DND-41 (cell line): ENCODE measurements around the gene GRIP2.

ENCODE experiments used
- ATAC-seq: fragments of 200-7000 bp; cut with Tn5 transposase; 3 replicates; pipeline ENCODE4 v1.9.1; 2021; ENCODE audit warnings: low read depth; ENCODE audit not compliant: insufficient read depth
- DNase-seq: peaks from one replicate; pipeline ENCODE4 v3.0.0-alpha.2; 2020
- H2AFZ ChIP-seq: 2 replicates; pipeline ENCODE4 v1.6.0; 2012; ENCODE audit warnings: low read depth, low read length
- H3K27ac ChIP-seq: 2 replicates; pipeline ENCODE4 v1.5.1; 2012; ENCODE audit warnings: low read length, inconsistent platforms
- H3K27me3 ChIP-seq: fragments of 200-600 bp; sonication (generic); 2 replicates; pipeline ENCODE4 v1.6.0; 2012; ENCODE audit warnings: low read length, mild to moderate bottlenecking, inconsistent platforms; ENCODE audit not compliant: insufficient read depth, poor library complexity
- H3K36me3 ChIP-seq: 2 replicates; pipeline ENCODE4 v1.5.1; 2012; ENCODE audit warnings: low read length, inconsistent platforms; ENCODE audit not compliant: insufficient read depth
- H3K4me1 ChIP-seq: 2 replicates; pipeline ENCODE4 v1.5.1; 2012; ENCODE audit warnings: mild to moderate bottlenecking, low read length; ENCODE audit not compliant: insufficient read depth
- H3K4me2 ChIP-seq: 2 replicates; pipeline ENCODE4 v1.6.0; 2012; ENCODE audit warnings: mild to moderate bottlenecking, moderate library complexity, low read length, inconsistent platforms; ENCODE audit not compliant: insufficient read depth
- H3K4me3 ChIP-seq, 2 experiments: fragments of 200-600 bp in 1 of 2; shearing (Covaris generic) in 1 of 2; 2 replicates each; pipeline ENCODE4 v1.5.1; 2012 to 2016; ENCODE audit warnings: inconsistent platforms in 2 of 2, low read length in 2 of 2, mild to moderate bottlenecking in 2 of 2, low read depth in 1 of 2, moderate library complexity in 1 of 2
- H3K79me2 ChIP-seq: 2 replicates; pipeline ENCODE4 v1.6.0; 2012; ENCODE audit warnings: low read length, inconsistent platforms; ENCODE audit not compliant: insufficient read depth
- H3K9ac ChIP-seq: 2 replicates; pipeline ENCODE4 v1.6.0; 2012; ENCODE audit warnings: low read depth, mild to moderate bottlenecking, inconsistent platforms, low read length, moderate library complexity
- H3K9me3 ChIP-seq: 2 replicates; pipeline ENCODE4 v1.5.1; 2012; ENCODE audit warnings: low read length, moderate library complexity, mild to moderate bottlenecking, inconsistent platforms; ENCODE audit not compliant: insufficient read depth, severe bottlenecking
- H4K20me1 ChIP-seq: 2 replicates; pipeline ENCODE4 v1.6.0; 2012; ENCODE audit warnings: low read length; ENCODE audit not compliant: insufficient read depth
- EZH2 ChIP-seq: IDR thresholded peaks from 3 replicates; pipeline ENCODE4 v1.6.1; 2012; ENCODE audit warnings: borderline replicate concordance, low read depth, mild to moderate bottlenecking, moderate library complexity, low read length, inconsistent platforms; ENCODE audit not compliant: severe bottlenecking
- TF ChIP-seq, protein P1 (sequence below): IDR thresholded peaks from 2 replicates; pipeline ENCODE4 v1.5.1; 2012; ENCODE audit warnings: borderline replicate concordance, low read length, moderate library complexity, mild to moderate bottlenecking; ENCODE audit not compliant: poor library complexity, severe bottlenecking; ENCODE audit errors: extremely low read depth

GRIP2 gene

DNA sequence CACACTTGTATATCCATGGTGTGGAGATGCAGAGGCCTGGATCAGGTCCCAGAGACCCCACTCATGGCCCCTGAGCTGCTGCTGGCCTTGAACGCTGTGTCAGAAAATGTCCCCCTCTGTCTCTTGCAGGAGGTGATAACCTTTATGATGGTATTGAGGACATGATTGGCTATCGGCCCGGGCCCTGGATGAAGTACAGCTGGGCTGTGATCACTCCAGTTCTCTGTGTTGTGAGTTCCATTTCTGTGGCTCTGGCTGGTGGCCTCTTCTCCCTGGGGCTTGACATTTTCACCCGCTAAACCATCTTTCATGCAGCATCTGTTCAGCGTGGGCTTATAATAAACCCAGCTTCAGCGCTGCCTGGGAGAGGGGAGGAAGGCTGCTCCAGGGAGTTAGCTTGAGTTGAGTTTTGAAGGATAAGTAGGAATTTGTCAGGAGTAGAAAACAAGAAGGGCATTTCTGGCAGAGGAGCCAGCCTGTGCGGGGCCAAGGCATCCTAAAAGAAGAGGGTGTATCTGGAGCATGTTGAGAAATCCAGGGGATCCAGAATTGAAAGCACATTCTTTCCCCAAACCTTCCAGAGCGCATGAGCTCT is 61.1 kb downstream of the GRIP2 start:
- H3K9me3 ChIP-seq, result no peaks in the 10 kb centered on the region
- TF ChIP-seq, protein P1, sequence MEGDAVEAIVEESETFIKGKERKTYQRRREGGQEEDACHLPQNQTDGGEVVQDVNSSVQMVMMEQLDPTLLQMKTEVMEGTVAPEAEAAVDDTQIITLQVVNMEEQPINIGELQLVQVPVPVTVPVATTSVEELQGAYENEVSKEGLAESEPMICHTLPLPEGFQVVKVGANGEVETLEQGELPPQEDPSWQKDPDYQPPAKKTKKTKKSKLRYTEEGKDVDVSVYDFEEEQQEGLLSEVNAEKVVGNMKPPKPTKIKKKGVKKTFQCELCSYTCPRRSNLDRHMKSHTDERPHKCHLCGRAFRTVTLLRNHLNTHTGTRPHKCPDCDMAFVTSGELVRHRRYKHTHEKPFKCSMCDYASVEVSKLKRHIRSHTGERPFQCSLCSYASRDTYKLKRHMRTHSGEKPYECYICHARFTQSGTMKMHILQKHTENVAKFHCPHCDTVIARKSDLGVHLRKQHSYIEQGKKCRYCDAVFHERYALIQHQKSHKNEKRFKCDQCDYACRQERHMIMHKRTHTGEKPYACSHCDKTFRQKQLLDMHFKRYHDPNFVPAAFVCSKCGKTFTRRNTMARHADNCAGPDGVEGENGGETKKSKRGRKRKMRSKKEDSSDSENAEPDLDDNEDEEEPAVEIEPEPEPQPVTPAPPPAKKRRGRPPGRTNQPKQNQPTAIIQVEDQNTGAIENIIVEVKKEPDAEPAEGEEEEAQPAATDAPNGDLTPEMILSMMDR, result no peak
- TF ChIP-seq EZH2, result no peak
- H3K9ac ChIP-seq, result no peak overlapping the region
- no peaks in the 10 kb centered on the region for H3K4me1 ChIP-seq
- H2AFZ ChIP-seq, result no peak overlapping the region
- no peak overlapping the region for H3K27ac ChIP-seq
- H4K20me1 ChIP-seq, result no peaks in the 10 kb centered on the region; the same call in 1 of the 2 replicates
- H3K4me3 ChIP-seq, result no peak overlapping the region
- no peaks in the 10 kb centered on the region for H3K79me2 ChIP-seq
- H3K4me2 ChIP-seq, result no peak overlapping the region
- DNase-seq, result no peak
- no peak for ATAC-seq
- H3K27me3 ChIP-seq, result no peaks in the 10 kb centered on the region
- H3K36me3 ChIP-seq, result peaks cover 58% of the 10 kb centered on the region

- Histone ChIP-seq H3K79me2 (no peaks in the 10 kb centered on the region), H3K4me2 (no peak overlapping the region), H3K36me3 (peaks cover 52% of the 10 kb centered on the region), H3K9ac (no peak overlapping the region), H4K20me1 (no peaks in the 10 kb centered on the region), H3K27me3 (no peaks in the 10 kb centered on the region), H3K27ac (no peak overlapping the region), H3K4me3 (no peak overlapping the region), H3K4me1 (no peaks in the 10 kb centered on the region), H3K9me3 (no peaks in the 10 kb centered on the region), H2AFZ (no peak overlapping the region)
- no peak for ATAC-seq
- no peak for DNase-seq
- TF ChIP-seq EZH2, result no peak
- TF ChIP-seq, protein P1, result no peak
Measured at GRCh38 chr3:14477311-14477935, 62.7 kb downstream of the GRIP2 start.

DNA sequence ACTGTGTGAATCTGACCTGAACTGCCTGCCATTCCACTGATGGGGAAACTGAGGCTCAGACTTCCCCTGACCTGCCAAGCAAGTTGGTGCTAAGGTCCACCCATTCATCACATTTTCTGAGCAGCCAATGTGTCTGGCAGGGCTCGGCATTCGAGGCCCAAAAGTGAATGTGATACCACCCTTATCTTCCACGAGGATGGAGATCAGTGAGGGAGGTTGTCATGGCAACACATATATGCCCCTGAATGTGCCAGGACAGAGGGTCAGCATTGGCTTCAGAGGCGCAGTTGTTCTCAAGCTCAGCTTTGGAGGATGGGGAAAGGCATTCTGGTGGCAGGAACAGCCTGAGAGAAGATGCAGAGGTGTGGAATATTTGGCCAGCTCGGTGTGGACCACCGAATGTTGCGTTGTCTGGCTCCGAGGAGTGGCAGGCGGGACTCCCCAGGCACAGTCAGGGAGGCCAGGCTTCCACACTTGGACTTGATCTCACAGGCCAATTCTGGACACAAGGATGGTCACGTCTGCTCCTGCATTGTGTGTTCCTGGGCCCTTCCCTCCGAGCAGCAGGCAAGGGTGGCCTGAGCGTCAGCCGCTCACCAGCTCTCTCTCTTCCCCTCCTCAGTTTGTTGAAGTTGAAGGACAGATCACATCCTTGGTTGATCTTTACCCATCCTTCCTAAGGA is 63.4 kb downstream of the GRIP2 start:
- Histone ChIP-seq H3K27me3 (no peaks in the 10 kb centered on the region), H3K27ac (no peak overlapping the region), H3K4me2 (no peak overlapping the region), H3K9ac (no peak overlapping the region), H3K9me3 (no peaks in the 10 kb centered on the region), H3K4me1 (no peaks in the 10 kb centered on the region), H3K4me3 (no peak overlapping the region), H4K20me1 (no peaks in the 10 kb centered on the region), H2AFZ (no peak overlapping the region), H3K79me2 (no peaks in the 10 kb centered on the region), H3K36me3 (peaks cover 52% of the 10 kb centered on the region)
- ATAC-seq (no peak), DNase-seq (no peak)
- TF ChIP-seq, protein P1, result no peak
- TF ChIP-seq EZH2, result no peak
